ENCODE measurements around the gene PERM1. TPM values are rescaled to one million over a fixed set of nuclear protein-coding genes. Genes with fewer than 3 reads are reported as not detected.

Gene PERM1
- total and polyA plus RNA-seq, 2 of the 13 experiments (the other 11 are each of a cell fraction or from before 2014, with no cell fraction given) = 0.04 to 0.29 TPM

DNA sequence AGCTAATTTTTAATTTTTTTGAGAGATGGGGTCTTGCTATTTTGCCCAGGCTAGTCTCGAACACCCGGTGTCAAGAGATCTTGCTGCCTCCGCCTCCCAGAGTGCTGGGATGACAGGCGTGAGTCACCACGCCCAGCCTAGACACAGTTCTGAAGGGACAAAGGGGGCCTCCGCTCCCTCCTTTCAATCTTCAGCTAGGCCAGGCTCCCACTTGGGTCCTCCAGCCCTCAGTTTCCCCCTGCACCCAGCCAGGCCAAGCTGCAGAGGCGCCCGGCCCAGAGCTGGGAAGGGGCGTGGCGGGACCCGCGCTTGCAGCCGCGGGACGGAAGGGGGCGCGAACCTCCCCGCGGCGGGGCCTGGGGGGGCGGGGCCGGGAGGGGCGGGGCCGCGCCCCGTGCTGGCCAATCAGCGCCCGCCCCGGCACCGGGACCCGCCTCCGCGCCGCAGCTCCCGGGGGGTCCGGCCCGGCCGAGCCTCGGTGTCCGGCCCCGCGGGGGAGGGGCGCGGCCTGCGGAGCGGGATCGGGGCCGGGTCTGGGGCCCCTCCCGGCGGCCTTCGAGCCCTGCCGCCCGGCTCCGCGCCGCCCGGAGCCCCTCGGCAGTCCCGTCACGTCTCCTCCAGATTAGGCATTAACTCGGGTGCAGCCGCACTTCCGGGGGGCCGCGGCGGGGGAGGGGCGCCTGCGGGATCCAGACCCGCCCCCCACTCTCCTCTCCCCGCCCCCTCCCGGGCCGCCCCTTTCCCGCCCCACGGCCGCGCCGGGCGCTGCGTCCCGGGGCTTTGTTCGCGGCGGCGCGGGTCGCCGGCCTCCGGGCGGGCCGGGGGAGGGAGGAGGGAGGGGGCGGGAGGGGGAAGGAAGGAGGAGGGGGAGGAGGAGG lies 37.5 kb upstream of the PERM1 start:
- H2AFZ ChIP-seq (ENCODE audit: low read length) = no peak overlapping the region
- peaks cover 22% of the 10 kb centered on the region for H3K79me2 ChIP-seq (ENCODE audit: insufficient read depth, low read length)
- H3K27ac ChIP-seq (ENCODE audit: extremely low read length, insufficient read depth, low read length) = peak overlapping the region; percentile 50
- POLR2A ChIA-PET = interaction anchor here (0.8 to 5.9 kb wide), 8 partner anchors 13 to 220 kb away, joined by 3 to 61 read pairs (median 6); partner anchors contain the start of gene HES4
- peaks cover 3 to 10% of the 10 kb centered on the region in 2 experiments; a peak in 2 of 5 replicates for H3K36me3 ChIP-seq (replicated peaks in 1 of 2; ENCODE audit: control insufficient read depth in 1 of 2, insufficient read depth in 2 of 2, low read length in 2 of 2)
- intact Hi-C loops (cut with micrococcal nuclease; ENCODE audit: unreplicated experiment) = no loop called here
- H4K20me1 ChIP-seq (ENCODE audit: insufficient read depth, low read length) = peaks cover 28% of the 10 kb centered on the region; the same call in 1 of the 2 replicates
- WGBS (ENCODE audit: low lambda C conversion rate) = 13% methylated on average over 16 of the region's 91 CpGs
- FAIRE-seq (no peak), ATAC-seq (peak; percentile 74), DNase-seq (ENCODE audit: low spot score) (peak; percentile 88)
- BruUV-seq (replicated peaks) = no TSS peak
- CTCF ChIA-PET (ENCODE audit: low intra/inter-chr PET ratio, low total read pairs) = interaction anchor here (1.5 kb wide), 1 partner anchor 45 kb away, joined by 8 read pairs; no protein-coding TSS in a partner anchor
- H3K4me2 ChIP-seq (ENCODE audit: low read depth, low read length) = peak overlapping the region; percentile 58
- no peaks in the 10 kb centered on the region for H3K9me3 ChIP-seq (ENCODE audit: low read length)
- no peak overlapping the region for H3K9ac ChIP-seq (ENCODE audit: insufficient read depth, low read depth, low read length)
- peak overlapping the region in 2 of 3 experiments; percentile 28 to 55; a peak in 3 of 6 replicates for H3K4me3 ChIP-seq (replicated peaks in 1 of 3; ENCODE audit: insufficient read depth in 1 of 3, low read depth in 2 of 3, low read length in 3 of 3)
- in situ Hi-C loops (cut with HindIII; ENCODE audit: extremely low pct_ligation_motif_present, low pct_unique_long_range_greater_than_20kb) = no loop called here
- peaks cover 82% of the 10 kb centered on the region for H3K4me1 ChIP-seq (ENCODE audit: insufficient read depth, low read length)
- no peaks in the 10 kb centered on the region for H3K27me3 ChIP-seq (ENCODE audit: control insufficient read depth in 1 of 2, insufficient read depth in 2 of 2, low read length in 2 of 2)
- TF ChIP-seq, protein P1, sequence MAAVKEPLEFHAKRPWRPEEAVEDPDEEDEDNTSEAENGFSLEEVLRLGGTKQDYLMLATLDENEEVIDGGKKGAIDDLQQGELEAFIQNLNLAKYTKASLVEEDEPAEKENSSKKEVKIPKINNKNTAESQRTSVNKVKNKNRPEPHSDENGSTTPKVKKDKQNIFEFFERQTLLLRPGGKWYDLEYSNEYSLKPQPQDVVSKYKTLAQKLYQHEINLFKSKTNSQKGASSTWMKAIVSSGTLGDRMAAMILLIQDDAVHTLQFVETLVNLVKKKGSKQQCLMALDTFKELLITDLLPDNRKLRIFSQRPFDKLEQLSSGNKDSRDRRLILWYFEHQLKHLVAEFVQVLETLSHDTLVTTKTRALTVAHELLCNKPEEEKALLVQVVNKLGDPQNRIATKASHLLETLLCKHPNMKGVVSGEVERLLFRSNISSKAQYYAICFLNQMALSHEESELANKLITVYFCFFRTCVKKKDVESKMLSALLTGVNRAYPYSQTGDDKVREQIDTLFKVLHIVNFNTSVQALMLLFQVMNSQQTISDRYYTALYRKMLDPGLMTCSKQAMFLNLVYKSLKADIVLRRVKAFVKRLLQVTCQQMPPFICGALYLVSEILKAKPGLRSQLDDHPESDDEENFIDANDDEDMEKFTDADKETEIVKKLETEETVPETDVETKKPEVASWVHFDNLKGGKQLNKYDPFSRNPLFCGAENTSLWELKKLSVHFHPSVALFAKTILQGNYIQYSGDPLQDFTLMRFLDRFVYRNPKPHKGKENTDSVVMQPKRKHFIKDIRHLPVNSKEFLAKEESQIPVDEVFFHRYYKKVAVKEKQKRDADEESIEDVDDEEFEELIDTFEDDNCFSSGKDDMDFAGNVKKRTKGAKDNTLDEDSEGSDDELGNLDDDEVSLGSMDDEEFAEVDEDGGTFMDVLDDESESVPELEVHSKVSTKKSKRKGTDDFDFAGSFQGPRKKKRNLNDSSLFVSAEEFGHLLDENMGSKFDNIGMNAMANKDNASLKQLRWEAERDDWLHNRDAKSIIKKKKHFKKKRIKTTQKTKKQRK (IDR thresholded peaks at IDR 0.05; ENCODE audit: low read length) = no peak
- TF ChIP-seq, protein P2, sequence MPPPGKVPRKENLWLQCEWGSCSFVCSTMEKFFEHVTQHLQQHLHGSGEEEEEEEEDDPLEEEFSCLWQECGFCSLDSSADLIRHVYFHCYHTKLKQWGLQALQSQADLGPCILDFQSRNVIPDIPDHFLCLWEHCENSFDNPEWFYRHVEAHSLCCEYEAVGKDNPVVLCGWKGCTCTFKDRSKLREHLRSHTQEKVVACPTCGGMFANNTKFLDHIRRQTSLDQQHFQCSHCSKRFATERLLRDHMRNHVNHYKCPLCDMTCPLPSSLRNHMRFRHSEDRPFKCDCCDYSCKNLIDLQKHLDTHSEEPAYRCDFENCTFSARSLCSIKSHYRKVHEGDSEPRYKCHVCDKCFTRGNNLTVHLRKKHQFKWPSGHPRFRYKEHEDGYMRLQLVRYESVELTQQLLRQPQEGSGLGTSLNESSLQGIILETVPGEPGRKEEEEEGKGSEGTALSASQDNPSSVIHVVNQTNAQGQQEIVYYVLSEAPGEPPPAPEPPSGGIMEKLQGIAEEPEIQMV (CRISPR knock-in tag; IDR thresholded peaks at IDR 0.05; ENCODE audit: low read depth) = peak; percentile 72; the same call in 1 of the 2 replicates
- TF ChIP-seq RFXAP (CRISPR knock-in tag; IDR thresholded peaks at IDR 0.05; ENCODE audit: borderline replicate concordance) = no peak
- 0 out of 2 replicates have a peak, but pooled peaks have one; percentile 19 for TF ChIP-seq ZMYM4 (CRISPR knock-in tag; IDR thresholded peaks at IDR 0.05)
- peak; percentile 0; the same call in 1 of the 2 replicates for TF ChIP-seq TARDBP (CRISPR knock-in tag; IDR thresholded peaks at IDR 0.05)
- TF ChIP-seq GABPA (IDR thresholded peaks at IDR 0.05; ENCODE audit: low read depth, low read length) = no peak
- peak; percentile 72 for TF ChIP-seq GABPA (CRISPR knock-in tag; IDR thresholded peaks at IDR 0.05; ENCODE audit: low read depth)
- TF ChIP-seq HOXA5 (CRISPR knock-in tag; IDR thresholded peaks at IDR 0.05) = 0 out of 2 replicates have a peak, but pooled peaks have one; percentile 12
- no peak for TF ChIP-seq ZNF432 (CRISPR knock-in tag; IDR thresholded peaks at IDR 0.05; ENCODE audit: borderline replicate concordance)
- TF ChIP-seq, protein P3, sequence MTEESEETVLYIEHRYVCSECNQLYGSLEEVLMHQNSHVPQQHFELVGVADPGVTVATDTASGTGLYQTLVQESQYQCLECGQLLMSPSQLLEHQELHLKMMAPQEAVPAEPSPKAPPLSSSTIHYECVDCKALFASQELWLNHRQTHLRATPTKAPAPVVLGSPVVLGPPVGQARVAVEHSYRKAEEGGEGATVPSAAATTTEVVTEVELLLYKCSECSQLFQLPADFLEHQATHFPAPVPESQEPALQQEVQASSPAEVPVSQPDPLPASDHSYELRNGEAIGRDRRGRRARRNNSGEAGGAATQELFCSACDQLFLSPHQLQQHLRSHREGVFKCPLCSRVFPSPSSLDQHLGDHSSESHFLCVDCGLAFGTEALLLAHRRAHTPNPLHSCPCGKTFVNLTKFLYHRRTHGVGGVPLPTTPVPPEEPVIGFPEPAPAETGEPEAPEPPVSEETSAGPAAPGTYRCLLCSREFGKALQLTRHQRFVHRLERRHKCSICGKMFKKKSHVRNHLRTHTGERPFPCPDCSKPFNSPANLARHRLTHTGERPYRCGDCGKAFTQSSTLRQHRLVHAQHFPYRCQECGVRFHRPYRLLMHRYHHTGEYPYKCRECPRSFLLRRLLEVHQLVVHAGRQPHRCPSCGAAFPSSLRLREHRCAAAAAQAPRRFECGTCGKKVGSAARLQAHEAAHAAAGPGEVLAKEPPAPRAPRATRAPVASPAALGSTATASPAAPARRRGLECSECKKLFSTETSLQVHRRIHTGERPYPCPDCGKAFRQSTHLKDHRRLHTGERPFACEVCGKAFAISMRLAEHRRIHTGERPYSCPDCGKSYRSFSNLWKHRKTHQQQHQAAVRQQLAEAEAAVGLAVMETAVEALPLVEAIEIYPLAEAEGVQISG (CRISPR knock-in tag; IDR thresholded peaks at IDR 0.05) = 0 out of 2 replicates have a peak, but pooled peaks have one; percentile 12
- peak; percentile 35; the same call in 1 of the 2 replicates for TF ChIP-seq HDAC1 (CRISPR knock-in tag; IDR thresholded peaks at IDR 0.05)
- peak; percentile 32 for TF ChIP-seq HNRNPLL (IDR thresholded peaks at IDR 0.05; ENCODE audit: low read depth, low read length, poor library complexity, severe bottlenecking)
- peak; percentile 75 for TF ChIP-seq ETV5 (CRISPR knock-in tag; IDR thresholded peaks at IDR 0.05; ENCODE audit: borderline replicate concordance)
- no peak for TF ChIP-seq ZFP90 (CRISPR knock-in tag; IDR thresholded peaks at IDR 0.05; ENCODE audit: borderline replicate concordance)
